ENCODE results near the gene TMEM225.

TMEM225 gene

GRCh38 chr11:123856444-123856843, 29.0 kb downstream of the TMEM225 start:
- no peak for DNase-seq
- no peak for TF ChIP-seq CTCF (IDR thresholded peaks at IDR 0.05; ENCODE audit: low read depth, low read length)
- no peaks in the 10 kb centered on the region for H3K4me1 ChIP-seq

GRCh38 chr11:123853038-123853437, 32.4 kb downstream of the TMEM225 start:
- DNase-seq, result no peak
- TF ChIP-seq CTCF (IDR thresholded peaks at IDR 0.05; ENCODE audit: low read depth, low read length), result no peak
- H3K36me3 ChIP-seq, result no peaks in the 10 kb centered on the region
- H3K4me1 ChIP-seq, result no peaks in the 10 kb centered on the region
- no peaks in the 10 kb centered on the region for H3K9me3 ChIP-seq
- H3K27me3 ChIP-seq, result no peaks in the 10 kb centered on the region
- H3K4me3 ChIP-seq (ENCODE audit: low read depth, low read length), result no peak overlapping the region

More at GRCh38 chr11:123856444-123856843, 29.0 kb downstream of the TMEM225 start:
- H3K9me3 ChIP-seq, result no peaks in the 10 kb centered on the region
- no peaks in the 10 kb centered on the region for H3K36me3 ChIP-seq
- no peaks in the 10 kb centered on the region for H3K27me3 ChIP-seq
- no peak overlapping the region for H3K4me3 ChIP-seq (ENCODE audit: low read depth, low read length)

- no peak for TF ChIP-seq CTCF (IDR thresholded peaks at IDR 0.05; ENCODE audit: low read depth, low read length)
- no peak overlapping the region for H3K4me3 ChIP-seq (ENCODE audit: low read depth, low read length)
- no peaks in the 10 kb centered on the region for H3K9me3 ChIP-seq
- H3K36me3 ChIP-seq, result no peaks in the 10 kb centered on the region
- H3K27me3 ChIP-seq, result no peaks in the 10 kb centered on the region
- DNase-seq, result no peak
- no peaks in the 10 kb centered on the region for H3K4me1 ChIP-seq
These were observed 33.1 kb downstream of the TMEM225 start for GRCh38 chr11:123852321-123852720.

GRCh38 chr11:123851110-123851509, 34.4 kb downstream of the TMEM225 start:
- Histone ChIP-seq H3K36me3 (no peaks in the 10 kb centered on the region), H3K4me1 (no peaks in the 10 kb centered on the region), H3K9me3 (no peaks in the 10 kb centered on the region), H3K4me3 (ENCODE audit: low read depth, low read length) (no peak overlapping the region), H3K27me3 (no peaks in the 10 kb centered on the region)
- no peak for DNase-seq
- TF ChIP-seq CTCF (IDR thresholded peaks at IDR 0.05; ENCODE audit: low read depth, low read length), result no peak

- H3K27me3 ChIP-seq, result peaks cover 10% of the 10 kb centered on the region
- H3K9me3 ChIP-seq, result no peaks in the 10 kb centered on the region
- TF ChIP-seq CTCF (IDR thresholded peaks at IDR 0.05; ENCODE audit: low read depth, low read length), result no peak
- no peaks in the 10 kb centered on the region for H3K4me1 ChIP-seq
- H3K36me3 ChIP-seq, result no peaks in the 10 kb centered on the region
- DNase-seq, result no peak
- no peak overlapping the region for H3K4me3 ChIP-seq (ENCODE audit: low read depth, low read length)
These were observed 44.3 kb downstream of the TMEM225 start for GRCh38 chr11:123841174-123841573.

- H3K4me1 ChIP-seq, result no peaks in the 10 kb centered on the region
- H3K36me3 ChIP-seq, result no peaks in the 10 kb centered on the region
- no peak for DNase-seq
- H3K9me3 ChIP-seq, result no peaks in the 10 kb centered on the region
- no peak overlapping the region for H3K4me3 ChIP-seq (ENCODE audit: low read depth, low read length)
- H3K27me3 ChIP-seq, result peaks cover 10% of the 10 kb centered on the region
- no peak for TF ChIP-seq CTCF (IDR thresholded peaks at IDR 0.05; ENCODE audit: low read depth, low read length)
These were observed 46.3 kb downstream of the TMEM225 start for GRCh38 chr11:123839131-123839530.
